GM12865 (cell line): ENCODE results near the gene ERP44.
A peak's percentile ranks its signal among the peaks of the same experiment; 100 is the strongest.
"Not testable (repeated sequence)": the region's sequence is repeated elsewhere in the genome, so short reads cannot be mapped to it uniquely, and the experiment has no call there.

Source experiments
- DNase-seq: peaks from one replicate; pipeline ENCODE4 v3.0.0; 2010; ENCODE audit warnings: low read depth
- H3K4me3 ChIP-seq: 2 replicates; pipeline ENCODE4 v1.5.1; 2011; ENCODE audit warnings: mild to moderate bottlenecking, low read depth, low read length, control low read depth
- CTCF ChIP-seq: IDR thresholded peaks from 2 replicates; pipeline ENCODE4 v1.5.1; 2011; ENCODE audit warnings: low read length, control low read depth, low read depth, inconsistent platforms; ENCODE audit not compliant: insufficient read depth; ENCODE audit errors: missing control alignments

ERP44 gene

GRCh38 chr9:100088202-100088601, 10.6 kb downstream of the ERP44 start:
- TF ChIP-seq CTCF = no peak
- DNase-seq = no peak
- no peak overlapping the region for H3K4me3 ChIP-seq

- TF ChIP-seq CTCF = no peak
- H3K4me3 ChIP-seq = peak overlapping the region; percentile 22; the same call in 1 of the 2 replicates
Measured at GRCh38 chr9:100087218-100087617, 11.6 kb downstream of the ERP44 start.

DNA sequence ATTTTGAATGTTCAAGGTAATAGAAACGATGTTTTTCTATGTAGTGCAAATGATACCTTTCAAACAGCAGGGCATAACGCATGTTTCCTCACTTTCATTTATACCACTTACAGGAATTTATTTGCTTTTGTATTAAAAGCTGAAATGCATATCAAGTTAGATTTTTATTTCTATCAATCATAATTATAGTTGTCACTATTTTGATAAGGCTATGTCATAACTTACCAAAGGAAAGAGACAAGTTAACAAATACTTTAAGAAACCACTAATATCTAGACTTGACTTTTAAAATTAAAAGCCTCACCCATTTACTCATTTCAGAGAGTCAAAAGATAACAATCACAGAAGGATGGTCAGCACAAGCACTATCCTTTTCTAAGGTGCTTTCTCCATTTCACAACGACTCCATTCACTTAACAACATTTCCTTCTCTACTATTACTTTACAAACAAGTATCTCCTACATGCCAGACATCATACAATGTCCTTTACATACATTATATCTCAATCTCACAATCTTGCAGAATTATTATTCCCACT, 12.6 kb downstream of the ERP44 start:
- TF ChIP-seq CTCF = no peak
- peak; percentile 26 for DNase-seq
- H3K4me3 ChIP-seq = no peak overlapping the region

More at GRCh38 chr9:100087218-100087617, 11.6 kb downstream of the ERP44 start:
- DNase-seq = peak; percentile 60

DNA sequence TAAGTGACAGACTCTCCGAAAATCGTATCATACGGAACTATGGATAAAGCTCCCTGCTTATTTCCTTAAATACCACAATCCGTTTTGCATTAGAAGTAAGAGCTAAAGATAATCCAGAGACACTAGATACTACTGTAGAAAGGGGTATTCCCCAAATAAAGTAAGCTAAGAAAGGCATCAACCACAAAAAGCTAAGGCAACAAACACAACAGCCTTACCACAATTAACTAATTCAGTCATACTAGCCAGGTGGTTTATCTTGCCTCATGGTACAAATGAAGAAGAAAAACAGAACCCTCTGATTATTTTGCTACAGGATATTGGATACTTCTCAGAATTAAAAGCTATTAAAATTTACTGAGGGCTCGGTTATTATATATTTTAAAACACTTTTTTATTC, 14.1 kb downstream of the ERP44 start:
- no peak for TF ChIP-seq CTCF
- H3K4me3 ChIP-seq = peak overlapping the region; percentile 56
- DNase-seq = peak; percentile 84

DNA sequence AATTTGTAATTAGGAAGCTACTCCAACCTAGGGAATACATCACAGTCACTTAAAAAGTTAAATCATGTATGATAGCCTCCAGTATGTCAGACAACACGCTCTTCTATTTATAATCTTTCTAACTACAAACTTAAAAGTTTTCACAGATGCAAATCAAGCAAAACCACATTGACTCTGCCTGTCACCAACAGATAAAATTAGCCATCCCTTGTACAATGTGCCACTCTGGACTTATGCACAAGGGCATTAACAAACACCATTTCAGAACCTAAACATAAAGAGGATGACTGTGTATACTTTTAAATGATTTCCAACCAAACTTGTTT, 14.7 kb downstream of the ERP44 start:
- peak overlapping the region; percentile 56 for H3K4me3 ChIP-seq
- TF ChIP-seq CTCF = no peak
- peak; percentile 77 for DNase-seq

GRCh38 chr9:100083448-100084127, 15.2 kb downstream of the ERP44 start:
- DNase-seq = peak; percentile 73
- peak overlapping the region; percentile 56 for H3K4me3 ChIP-seq
- no peak for TF ChIP-seq CTCF

GRCh38 chr9:100082782-100083181, 16.0 kb downstream of the ERP44 start:
- peak overlapping the region; percentile 56; the same call in 1 of the 2 replicates for H3K4me3 ChIP-seq
- no peak for DNase-seq
- TF ChIP-seq CTCF = no peak

- not testable (repeated sequence) for DNase-seq, H3K4me3 ChIP-seq
Measured at GRCh38 chr9:100076256-100076655, 22.5 kb downstream of the ERP44 start.
